GM19455 (cell line): ENCODE results near the gene ZNF627.
"Not testable (repeated sequence)": the region's sequence is repeated elsewhere in the genome, so short reads cannot be mapped to it uniquely, and the experiment has no call there.

Experiments
- ATAC-seq: cut with Tn5 transposase; IDR thresholded peaks from one replicate; pipeline ENCODE4 v1.9.1; 2021; ENCODE audit not compliant: unreplicated experiment

The ZNF627 gene

DNA sequence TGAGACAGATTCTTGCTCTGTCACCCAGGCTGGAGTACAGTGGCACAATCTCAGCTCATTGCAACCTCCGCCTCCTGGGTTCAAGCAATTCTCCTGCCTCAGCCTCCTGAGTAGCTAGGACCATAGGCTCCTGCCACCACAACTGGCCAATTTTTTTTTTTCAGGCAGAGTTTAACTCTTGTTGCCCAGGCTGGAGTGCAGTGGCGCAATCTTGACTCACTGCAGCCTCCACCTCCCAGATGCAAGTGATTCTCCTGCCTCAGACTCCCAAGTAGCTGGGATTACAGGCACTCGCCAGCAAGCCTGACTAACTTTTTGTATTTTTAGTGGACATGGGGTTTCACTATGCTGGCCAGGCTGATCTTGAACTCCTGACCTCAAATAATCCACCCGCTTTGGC lies 23.5 kb upstream of the ZNF627 start:
- ATAC-seq, result not testable (repeated sequence)

DNA sequence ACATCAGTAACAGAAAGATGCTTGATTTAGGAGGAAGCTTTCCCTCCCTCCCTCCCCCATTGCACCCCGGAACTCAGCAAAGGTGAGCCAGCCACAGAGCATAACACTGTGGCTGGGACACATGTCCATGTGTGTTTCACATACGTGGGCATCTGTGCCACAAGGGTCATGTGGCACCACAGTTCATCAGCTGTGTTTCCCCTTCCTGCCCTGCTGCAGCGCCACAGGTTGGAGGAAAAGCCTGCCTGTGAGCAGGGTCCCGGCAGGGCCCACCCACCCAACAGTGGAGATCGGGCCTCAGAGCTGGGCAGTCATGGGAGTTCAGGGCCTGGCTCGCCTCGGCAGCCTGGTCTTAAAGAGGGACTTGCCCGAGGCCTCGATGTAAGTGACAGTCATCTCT lies 22.6 kb upstream of the ZNF627 start:
- no peak for ATAC-seq

DNA sequence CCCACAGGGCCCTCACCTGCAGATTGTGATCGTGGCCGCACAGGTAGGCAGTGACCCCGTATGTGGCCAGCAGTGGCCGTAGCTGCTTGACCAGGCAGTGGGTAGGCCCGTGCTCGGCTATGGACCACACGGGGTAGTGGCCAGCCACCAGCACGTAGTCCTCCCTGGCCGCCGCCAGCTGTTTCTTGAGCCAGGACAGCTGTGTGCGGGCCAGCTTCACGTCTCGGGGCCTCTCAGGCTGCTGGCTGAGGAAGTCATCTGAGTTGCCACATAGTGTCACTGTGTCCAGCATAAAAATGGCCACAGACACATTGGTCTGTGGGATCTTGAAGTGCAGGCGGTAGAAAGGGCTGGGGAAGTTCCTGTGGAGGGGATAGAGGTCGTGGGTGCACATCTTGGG lies 21.1 kb upstream of the ZNF627 start:
- no peak for ATAC-seq

DNA sequence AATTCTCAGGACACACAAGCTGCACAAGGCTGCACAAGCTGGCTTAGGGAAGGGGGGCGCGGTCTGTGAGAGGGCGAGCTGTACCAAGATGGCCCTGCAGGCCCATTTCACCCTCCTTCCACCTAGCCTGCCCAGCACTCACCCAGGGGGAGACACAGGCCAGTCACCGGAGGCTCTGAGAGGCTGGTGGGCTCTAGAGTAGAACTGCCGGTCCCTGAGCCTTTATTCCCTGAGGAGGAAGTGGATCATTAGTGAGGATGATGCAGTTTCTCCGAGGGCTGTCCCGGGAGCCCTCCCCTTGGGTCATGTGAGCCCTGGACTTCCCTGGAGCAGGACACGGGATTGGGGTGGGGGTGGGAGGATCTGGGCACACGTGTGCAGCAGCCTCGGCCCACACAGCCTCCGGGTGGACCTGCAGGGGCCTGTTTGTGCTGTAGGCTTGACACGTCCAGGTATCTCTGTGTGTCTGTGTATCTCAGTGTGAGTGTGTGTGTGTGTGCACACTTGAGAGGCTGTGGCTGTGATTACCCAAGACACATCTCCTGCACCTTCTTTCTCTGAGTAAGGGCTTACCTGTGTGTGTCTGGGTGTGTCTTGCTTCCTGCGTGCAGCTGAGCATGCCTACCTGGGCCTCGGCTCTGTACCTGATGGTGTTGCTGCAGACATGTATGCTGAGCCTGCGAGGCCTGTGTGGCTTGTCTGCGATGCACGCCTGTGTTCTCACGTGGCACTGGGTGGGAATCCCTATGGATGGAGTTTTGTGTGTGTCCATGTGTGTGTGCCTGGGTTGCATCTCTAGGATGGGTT lies 19.6 kb upstream of the ZNF627 start, which contains the start of gene ACP5:
ACP5 (minus strand) TSS at position 195 of the 807 bp plus-strand sequence. CDS start 328 bp downstream, outside the sequence.
- ATAC-seq, result no peak

DNA sequence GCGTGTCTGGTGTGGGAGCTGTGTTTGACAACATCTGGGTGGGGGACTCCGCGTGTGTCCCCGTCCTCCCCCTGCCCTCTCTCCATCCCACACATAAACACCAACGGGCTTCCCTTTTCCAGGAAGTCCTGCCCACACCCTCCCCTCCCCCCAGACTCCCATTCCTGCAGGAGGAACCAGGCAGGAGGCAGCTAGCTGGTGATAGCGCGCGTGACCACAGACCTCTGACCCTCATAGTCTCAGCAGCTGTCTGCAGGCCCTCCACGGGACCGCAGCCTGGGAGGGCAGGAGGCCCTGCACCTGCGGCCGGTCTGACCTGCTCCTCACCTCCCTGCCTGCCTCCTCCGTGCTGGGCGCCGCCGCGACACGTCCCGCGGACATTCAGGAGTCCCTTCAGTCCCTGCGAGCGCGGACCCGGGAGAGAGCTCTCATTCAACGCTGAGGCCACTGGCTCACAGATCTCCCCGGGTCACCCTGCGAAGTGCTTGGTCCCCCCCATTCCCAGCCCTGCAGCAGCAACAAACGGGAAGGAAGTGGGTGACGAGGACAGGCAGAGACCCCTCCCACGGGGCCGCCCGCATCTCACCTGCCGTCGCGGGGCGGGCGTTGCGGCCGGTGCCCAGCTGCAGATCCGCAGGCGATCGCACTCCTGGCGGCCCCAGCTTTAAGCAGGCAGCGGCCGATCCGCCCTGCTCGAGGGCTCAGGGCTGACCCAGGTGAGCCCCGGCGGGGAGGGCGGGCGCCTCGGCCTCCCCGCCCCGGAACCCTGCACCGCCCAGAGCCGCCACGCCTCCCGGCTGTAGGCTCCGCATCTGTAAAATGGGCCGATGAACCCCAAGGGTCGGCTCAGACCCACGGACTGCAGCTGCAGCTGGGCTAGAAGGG lies 18.8 kb upstream of the ZNF627 start:
- ATAC-seq, result no peak

DNA sequence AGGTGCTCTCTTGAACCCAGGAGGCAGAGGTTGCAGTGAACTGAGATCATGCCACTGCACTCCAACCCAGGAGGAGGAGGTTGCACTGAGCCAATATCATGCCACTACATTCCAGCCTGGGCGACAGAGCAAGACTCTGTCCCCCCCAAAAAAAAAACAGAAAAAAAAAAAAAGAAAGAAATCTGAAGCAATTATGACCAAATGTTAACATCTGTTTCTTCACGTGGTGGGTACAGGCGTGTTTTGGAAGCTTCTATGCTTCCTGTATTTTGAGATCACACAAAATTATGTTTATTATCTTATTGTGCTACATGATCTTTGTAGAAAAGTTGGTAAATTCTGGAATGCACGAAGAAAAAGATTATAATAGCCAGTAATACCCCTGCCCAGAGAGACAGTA lies 17.2 kb upstream of the ZNF627 start:
- ATAC-seq, result no peak

DNA sequence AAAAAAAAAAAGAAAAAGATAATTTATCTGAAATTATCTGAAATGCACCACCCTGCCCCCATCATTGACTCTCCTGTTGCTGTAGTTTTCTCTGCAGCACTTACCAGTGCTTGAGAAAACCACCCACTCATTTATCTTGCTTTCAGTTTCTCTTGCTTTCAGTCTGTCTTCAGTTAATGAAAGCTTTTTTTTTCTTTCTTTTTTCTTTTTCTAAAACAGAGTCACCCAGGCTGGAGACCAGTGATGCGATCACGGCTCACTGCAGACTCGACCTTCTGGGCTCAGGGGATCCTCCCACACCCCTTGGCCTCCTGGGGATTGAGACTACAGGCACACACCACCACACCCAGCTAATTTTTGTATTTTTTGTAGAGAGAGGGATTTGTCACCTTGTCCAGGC lies 15.5 kb upstream of the ZNF627 start:
- ATAC-seq, result peak; percentile 72

DNA sequence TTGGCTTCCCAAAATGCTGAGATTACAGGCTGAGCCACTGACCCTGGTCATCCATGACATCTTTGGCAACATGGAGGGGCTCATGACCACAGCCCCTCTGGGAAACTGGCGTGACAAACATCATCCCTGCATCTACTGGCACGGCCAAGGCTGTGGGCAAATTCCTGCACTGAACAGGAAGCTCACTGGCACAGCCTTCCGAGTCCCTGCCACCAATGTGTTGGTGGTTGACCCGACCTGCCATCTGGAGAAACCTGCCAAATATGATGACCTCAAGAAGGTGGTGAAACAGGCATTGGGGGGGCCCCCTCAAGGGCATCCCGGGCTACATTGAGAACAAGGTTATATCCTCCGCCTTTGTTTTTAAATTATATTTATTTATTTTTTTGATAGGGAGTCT lies 11.0 kb upstream of the ZNF627 start:
- ATAC-seq, result no peak

DNA sequence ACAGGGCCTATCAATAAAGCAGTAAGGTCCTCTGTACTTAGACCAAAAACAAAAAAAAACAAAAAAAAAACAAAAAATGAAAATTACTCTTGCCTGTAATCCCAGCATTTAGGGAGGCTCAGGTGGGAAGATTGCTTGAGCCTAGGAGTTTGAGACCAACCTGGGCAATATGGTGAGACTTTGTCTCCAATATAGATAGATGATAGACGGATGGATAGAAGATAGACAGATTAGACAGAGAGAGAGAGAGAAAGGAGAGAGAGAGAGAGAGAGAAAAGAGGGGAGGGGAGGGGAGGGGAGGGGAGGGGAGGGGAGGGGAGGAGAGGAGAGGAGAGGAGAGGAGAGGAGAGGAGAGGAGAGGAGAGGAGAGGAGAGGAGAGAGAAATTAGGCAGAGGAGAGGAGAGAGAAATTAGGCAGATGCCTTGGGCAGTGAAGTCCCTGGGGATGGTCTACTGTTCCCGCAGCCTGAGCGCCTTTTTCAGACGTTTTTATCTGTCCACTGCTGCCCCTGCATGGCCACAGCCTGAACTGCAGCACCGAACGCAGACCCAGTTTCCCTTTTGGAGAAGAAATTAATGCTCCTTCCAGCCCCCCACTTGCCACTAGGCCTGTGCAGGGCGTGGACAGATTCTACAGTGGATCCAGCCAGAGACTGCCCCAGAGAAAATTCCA lies 9.8 kb upstream of the ZNF627 start:
- ATAC-seq, result no peak

DNA sequence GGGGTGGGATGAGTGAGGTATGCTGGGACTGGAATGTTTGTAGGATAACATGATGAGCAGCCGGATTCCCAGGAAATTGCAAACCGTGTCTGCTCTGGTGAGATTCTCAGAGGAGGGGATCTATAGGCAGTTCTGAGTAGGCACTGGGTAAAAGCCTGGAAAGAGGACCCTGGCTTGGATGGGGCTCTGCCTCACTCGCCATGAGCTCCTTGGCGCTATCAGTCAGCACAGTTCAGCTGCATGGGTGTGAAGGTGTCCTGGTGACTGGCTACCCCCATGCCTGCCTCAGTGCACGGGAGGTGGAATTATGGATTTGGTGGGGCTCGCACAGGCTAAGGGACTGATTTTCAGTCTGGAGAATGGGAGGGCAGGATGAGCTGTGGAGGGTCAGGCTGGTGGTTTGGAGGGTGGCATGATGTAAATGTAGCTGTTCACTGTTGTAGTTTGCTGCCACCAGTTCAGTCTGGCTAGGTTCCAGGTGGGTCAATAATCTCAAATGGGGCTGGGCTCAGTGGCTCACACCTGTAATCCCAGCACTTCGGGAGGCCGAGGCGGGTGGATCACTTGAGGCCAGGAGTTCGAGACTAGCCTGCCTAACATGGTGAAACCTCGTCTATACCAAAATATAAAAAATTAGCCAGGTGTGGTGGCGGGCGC lies 9.2 kb upstream of the ZNF627 start:
- no peak for ATAC-seq

DNA sequence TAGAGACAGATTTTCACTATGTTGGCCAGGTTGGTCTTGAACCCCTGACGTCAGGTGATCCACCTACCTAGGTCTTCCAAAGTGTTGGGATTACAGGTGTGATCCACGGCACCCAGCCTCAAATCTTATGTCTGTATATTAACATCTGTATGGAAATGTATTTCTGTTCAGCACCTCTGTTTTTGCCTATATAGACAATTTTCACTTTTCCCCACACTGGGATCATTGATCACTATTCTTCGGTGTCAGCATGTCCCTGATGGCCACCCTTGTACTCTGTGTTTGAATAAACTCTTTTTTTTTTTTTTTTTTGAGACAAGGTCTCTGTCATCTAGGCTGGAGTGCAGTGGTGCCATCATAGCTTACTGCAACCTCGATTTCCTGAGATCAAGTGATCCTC lies 3.2 kb upstream of the ZNF627 start:
- ATAC-seq, result no peak

DNA sequence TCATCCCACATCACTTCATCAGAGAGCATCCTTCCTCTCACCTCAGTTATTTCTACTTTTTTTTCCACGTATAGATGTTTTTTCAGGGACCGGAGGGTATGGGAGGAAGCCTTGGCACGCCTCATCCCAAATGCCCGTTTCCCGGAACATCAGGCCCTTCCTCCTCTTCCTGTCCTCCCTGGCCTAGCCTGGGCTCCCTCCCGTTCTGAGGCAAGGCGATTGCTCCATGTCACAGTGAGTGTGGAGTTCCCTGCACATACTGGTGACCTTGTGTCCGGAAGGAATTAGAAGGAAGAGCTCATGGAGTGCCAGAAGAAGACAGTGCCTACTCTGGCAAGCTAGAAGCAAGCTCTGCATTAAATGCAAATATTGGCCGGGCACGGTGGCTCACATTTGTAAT lies 1.1 kb upstream of the ZNF627 start:
- no peak for ATAC-seq

DNA sequence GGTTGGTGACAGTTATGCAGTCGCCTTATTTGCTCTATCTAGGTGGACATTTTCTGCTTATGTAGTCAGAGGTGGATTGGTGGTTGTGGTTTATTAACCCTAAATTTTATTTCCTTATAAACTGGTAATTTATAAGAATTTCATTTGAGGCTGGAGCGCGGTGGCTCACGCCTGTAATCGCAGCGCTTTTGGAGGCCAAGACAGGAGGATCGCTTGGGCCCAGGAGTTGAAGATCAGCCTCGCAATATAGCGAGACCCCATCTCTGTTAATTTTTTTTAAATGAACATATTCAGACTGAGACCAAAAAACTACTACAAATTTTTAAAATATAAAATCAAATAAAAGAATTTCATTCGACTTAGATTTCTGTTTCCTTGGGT lies 810 bp downstream of the ZNF627 start:
- no peak for ATAC-seq

DNA sequence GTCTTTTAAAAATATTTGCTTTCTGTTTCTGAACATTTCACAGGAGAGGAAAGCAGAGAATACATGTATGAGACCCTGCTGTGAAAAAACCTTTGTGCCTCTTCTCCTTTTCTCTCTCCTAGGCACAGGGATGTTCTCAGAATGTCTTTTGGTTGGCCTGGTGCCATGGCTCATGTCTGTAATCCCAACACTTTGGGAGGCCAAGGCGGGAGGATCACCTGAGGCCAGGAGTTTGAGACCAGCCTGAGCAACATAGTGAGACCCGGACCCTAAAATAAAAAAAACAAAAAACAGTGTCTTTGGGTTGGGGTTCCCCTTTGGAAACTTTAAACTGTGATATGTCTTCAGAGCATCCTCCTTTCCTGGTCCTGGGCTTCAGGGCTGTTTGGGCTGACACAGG lies 1.5 kb downstream of the ZNF627 start:
- no peak for ATAC-seq

DNA sequence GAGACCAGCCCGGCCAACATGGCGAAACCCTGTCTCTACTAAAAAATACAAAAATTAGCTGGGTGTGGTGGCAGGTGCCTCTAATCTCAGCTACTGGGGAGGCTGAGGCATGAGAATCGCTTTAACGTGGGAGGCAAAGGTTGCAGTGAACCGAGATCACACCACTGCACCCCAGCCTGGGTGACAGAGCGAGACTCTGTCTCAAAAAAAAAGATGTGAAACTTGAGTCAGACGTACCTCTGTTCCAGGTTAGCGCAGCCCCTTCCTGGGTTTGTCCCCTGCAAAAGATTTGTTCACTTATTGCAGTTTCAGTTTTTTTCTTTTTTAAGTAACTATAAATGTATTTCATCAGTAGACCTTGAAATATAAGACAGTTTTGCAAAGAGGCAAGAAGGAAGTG lies 2.4 kb downstream of the ZNF627 start:
- ATAC-seq, result not testable (repeated sequence)

DNA sequence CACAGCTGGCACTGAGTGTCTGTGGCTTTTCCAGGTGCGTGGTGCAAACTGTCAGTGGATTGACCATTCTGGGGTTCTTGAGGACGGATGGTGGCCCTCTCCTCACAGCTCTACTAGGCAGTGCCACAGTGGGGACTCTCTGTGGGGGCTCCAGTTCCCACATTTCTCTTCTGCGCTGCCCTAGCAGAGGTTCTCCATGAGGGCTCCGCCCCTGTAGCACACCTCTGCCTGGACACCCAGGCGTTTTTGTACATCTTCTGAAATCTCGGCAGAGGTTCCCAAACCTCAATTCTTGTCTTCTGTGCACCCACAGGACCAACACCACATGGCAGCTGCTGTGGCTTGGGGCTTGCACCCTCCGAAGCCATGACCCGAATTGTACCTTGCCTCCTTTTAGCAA lies 9.2 kb downstream of the ZNF627 start:
- no peak for ATAC-seq

DNA sequence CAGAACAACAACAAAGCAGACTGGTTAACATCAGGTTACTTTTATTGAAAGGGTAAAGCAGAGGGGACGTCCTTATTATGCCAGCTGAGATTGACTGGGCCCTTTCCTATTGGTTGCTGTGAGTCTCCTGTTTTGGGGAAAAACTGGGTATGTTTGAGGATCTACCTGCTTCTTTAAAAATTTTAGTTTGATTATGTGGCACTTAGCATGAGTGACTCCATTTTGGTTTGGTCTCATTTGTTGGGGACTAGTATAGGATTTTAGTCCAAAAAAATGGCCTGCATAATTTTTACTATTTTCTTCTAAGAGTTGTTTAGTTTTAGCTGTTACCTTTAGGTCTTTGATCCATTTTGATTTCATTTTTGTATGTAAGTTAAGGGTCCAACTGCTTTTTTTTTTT lies 14.4 kb downstream of the ZNF627 start:
- ATAC-seq, result no peak

DNA sequence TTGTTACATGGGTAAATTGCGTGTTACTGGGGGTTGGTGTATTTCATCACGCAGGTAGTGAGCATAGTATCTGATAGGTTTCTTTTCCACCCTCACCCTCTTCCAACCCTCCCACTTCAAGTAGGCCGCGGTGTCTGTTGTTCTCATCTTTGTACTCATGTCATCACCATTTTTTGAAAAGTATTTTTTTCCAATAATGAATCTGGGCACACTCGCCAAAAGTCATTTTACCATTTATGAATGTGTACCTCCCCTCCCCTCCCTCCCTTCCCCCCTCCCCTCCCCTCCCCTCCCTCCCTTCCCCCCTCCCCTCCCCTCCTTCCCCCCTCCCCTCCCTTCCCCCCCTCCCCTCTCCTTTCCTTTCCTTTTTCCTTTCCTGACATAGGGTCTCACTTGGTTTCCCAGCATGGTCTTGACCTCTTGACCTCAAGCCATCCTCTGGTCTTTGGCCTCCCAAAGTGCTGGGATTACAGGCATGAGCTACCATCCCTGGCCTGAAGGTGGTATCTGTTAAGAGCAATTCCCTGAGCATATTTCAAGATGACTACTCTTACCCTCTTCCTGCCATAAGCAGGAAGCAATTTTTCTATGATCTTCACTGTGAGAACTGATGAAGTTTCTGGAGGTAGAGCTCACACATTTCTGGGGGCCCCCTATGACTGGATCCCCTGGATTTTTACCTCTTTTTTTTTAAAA lies 15.7 kb downstream of the ZNF627 start:
- ATAC-seq, result no peak

DNA sequence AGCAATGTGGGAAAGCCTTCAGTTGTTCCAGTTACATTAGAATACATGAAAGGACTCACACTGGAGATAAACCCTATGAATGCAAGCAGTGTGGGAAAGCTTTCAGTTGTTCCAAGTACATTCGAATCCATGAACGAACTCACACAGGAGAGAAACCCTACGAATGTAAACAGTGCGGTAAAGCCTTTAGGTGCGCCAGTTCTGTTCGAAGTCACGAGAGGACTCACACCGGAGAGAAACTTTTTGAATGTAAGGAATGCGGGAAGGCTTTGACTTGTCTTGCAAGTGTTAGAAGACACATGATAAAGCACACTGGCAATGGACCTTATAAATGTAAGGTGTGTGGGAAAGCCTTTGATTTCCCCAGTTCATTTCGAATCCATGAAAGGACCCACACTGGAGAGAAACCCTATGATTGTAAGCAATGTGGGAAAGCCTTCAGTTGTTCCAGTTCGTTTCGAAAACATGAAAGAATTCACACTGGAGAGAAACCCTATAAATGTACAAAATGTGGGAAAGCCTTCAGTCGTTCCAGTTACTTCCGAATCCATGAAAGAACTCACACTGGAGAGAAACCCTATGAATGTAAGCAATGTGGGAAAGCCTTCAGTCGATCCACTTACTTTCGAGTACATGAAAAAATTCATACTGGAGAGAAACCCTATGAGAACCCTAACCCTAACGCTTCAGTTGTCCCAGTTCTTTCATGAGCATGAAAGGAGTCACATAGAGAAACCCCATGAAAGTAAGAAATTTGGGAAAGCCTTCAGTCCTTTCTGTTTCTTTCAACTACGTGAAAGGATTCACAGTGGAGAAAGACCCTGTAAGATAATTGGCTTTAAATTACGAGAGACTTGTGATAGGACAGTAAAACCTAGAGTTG lies 20.1 kb downstream of the ZNF627 start:
- ATAC-seq, result no peak

DNA sequence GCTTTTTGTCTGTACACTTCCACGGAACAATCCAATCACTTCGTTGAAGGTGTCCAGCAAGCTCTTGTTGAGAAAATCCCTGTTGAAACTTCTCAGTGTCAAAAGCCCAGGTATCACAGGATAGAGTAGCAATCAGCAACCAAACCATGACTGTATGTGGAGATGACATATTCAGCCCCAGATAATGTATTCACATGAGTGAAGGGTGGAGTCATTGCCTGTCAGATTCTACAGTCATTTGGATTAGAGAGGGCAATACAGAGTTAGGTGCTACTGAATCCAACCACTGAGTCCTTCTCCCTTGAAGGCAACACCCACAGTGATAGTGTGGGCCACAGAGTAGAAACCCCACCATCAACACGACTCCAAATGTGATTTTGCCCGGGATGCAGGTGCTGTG lies 23.3 kb downstream of the ZNF627 start:
- ATAC-seq, result no peak
